Measurements from ENCODE around the gene CCL25.

Gene CCL25

DNA sequence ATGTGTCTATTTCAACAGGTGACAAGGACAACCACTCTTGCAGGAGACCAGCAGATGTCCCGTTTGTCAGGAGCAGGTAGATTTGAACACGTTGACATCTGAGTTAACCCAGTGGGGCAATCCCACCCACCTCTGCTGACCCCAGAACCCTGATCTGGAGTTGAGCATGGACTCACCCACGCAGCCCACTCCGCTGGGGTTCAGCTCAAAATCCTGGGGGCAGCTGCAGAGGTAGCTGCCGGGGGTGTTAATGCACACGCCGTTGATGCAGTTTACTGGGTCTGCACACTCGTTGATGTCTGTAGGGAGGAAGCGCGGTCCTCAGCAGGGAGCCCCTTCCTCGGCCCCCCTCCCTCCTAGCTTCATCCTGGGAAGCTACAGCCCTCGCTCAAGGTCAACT, 56.9 kb downstream of the CCL25 start:
- TF ChIP-seq, protein P1, sequence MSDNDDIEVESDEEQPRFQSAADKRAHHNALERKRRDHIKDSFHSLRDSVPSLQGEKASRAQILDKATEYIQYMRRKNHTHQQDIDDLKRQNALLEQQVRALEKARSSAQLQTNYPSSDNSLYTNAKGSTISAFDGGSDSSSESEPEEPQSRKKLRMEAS (IDR thresholded peaks at IDR 0.05; ENCODE audit: low read depth, low read length): no peak
- no peak for TF ChIP-seq POLR2A (IDR thresholded peaks at IDR 0.05; ENCODE audit: extremely low read depth, insufficient read length)
- no peak for TF ChIP-seq MYC (IDR thresholded peaks at IDR 0.05; ENCODE audit: low read depth, low read length)
- TF ChIP-seq, protein P2, sequence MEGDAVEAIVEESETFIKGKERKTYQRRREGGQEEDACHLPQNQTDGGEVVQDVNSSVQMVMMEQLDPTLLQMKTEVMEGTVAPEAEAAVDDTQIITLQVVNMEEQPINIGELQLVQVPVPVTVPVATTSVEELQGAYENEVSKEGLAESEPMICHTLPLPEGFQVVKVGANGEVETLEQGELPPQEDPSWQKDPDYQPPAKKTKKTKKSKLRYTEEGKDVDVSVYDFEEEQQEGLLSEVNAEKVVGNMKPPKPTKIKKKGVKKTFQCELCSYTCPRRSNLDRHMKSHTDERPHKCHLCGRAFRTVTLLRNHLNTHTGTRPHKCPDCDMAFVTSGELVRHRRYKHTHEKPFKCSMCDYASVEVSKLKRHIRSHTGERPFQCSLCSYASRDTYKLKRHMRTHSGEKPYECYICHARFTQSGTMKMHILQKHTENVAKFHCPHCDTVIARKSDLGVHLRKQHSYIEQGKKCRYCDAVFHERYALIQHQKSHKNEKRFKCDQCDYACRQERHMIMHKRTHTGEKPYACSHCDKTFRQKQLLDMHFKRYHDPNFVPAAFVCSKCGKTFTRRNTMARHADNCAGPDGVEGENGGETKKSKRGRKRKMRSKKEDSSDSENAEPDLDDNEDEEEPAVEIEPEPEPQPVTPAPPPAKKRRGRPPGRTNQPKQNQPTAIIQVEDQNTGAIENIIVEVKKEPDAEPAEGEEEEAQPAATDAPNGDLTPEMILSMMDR (IDR thresholded peaks at IDR 0.05; ENCODE audit: low read depth, low read length): no peak
- no peak overlapping the region for H3K4me3 ChIP-seq (ENCODE audit: low read depth, low read length)
- DNase-seq (ENCODE audit: low read depth): no peak

DNA sequence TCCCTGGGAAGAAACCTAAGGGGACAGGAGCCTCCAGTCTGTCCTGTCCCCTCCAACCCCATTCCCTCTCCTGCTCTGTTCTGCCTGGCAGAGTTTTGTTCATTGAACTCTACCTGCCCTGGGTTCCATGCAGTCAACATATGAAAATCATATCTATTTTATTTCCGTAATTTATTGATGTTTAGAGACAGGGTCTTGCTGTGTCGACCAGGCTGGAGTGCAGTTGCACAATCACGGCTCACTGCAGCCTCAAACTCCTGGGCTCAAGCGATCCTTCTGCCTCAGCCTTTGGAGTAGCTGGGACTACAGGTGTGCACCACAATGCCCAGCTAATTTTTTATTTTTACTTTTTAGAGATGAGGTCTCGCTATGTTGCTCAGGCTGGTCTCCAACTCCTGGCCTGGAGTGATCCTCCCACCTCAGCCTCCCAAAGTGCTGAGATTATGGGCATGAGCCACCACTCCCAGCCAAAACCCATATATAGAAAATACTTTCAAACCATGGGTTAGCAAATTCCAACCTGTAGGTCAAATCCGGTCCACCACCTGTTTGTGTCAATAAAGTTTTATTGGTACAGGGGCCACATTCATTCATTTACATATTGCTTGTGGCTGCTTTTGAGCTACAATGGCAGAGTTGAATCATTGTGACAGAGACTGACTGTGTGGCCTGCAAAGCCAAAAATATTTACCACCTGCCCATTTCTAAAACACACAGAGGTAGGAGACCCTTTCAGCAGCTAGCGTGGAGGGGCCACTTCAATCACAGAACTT, 57.5 kb downstream of the CCL25 start:
- DNase-seq (ENCODE audit: low read depth): no peak
- H3K4me3 ChIP-seq (ENCODE audit: low read depth, low read length): no peak overlapping the region
- TF ChIP-seq MYC (IDR thresholded peaks at IDR 0.05; ENCODE audit: low read depth, low read length) (no peak), POLR2A (IDR thresholded peaks at IDR 0.05; ENCODE audit: extremely low read depth, insufficient read length) (no peak)
- TF ChIP-seq, protein P2 (IDR thresholded peaks at IDR 0.05; ENCODE audit: low read depth, low read length): no peak
- TF ChIP-seq, protein P1 (IDR thresholded peaks at IDR 0.05; ENCODE audit: low read depth, low read length): no peak

DNA sequence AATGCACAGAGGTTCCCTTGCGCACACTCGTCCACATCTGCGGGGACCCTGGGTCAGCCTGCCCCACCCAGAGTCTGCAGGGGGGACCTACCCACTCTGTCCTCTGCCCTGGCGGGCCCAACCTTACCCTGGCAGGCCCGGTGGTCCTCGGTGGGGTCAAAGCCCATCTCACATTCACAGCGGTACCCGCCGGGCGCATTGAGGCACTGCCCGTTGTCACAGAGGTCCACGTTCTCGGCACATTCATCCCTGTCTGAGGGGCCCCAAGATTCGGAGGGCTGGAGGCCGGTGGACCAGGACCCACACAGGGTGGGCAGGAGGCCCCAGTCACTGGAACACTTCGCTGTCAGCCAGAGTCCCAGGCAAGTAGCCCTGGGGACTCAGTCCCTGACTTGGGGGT, 58.4 kb downstream of the CCL25 start:
- no peak overlapping the region for H3K4me3 ChIP-seq (ENCODE audit: low read depth, low read length)

DNA sequence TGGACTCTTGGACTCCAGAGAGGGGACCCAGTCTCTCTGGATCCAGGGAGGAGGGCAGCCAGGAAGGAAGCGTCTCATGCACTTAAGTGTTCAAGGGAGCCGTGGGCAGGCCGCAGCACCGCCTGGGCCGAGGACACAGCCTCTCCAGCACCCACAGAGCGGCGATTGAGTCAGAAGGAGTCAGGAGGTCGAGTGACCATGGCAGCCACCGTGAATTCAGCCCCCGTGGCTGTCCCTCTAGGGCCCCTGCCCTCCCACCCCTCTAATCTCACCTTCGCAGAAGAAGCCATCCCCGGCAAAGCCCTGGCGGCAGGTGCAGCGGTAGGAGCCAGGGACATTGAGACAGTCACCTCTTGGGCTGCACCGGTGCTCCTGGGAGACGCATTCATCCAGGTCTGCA, 58.8 kb downstream of the CCL25 start:
- H3K4me3 ChIP-seq (ENCODE audit: low read depth, low read length): no peak overlapping the region
- DNase-seq (ENCODE audit: low read depth): peak; percentile 11
- TF ChIP-seq, protein P1 (IDR thresholded peaks at IDR 0.05; ENCODE audit: low read depth, low read length): no peak
- TF ChIP-seq, protein P2 (IDR thresholded peaks at IDR 0.05; ENCODE audit: low read depth, low read length): no peak
- TF ChIP-seq POLR2A (IDR thresholded peaks at IDR 0.05; ENCODE audit: extremely low read depth, insufficient read length): no peak
- no peak for TF ChIP-seq MYC (IDR thresholded peaks at IDR 0.05; ENCODE audit: low read depth, low read length)

More for the DNA sequence above, 58.4 kb downstream of the CCL25 start:
- peak; percentile 7 for DNase-seq (ENCODE audit: low read depth)
- TF ChIP-seq MYC (IDR thresholded peaks at IDR 0.05; ENCODE audit: low read depth, low read length) (no peak), POLR2A (IDR thresholded peaks at IDR 0.05; ENCODE audit: extremely low read depth, insufficient read length) (no peak)
- TF ChIP-seq, protein P1 (IDR thresholded peaks at IDR 0.05; ENCODE audit: low read depth, low read length): no peak
- TF ChIP-seq, protein P2 (IDR thresholded peaks at IDR 0.05; ENCODE audit: low read depth, low read length): no peak
